HT1080 (cell line): ENCODE data around the gene WIPF2. TPM values are rescaled to one million over a fixed set of nuclear protein-coding genes. Genes with fewer than 3 reads are reported as not detected.

ENCODE experiments used
- DNase-seq: peaks from one replicate; pipeline ENCODE4 v3.0.0-alpha.2; 2015; ENCODE audit warnings: low read depth
- total RNA-seq: library from RNA; depleted of rRNA; stranded (reverse); fragments of >200 nt; shearing (Covaris generic); gene quantifications from 2 replicates; pipeline ENCODE4 v1.2.3, GENCODE V29; 2014

WIPF2 gene
- total RNA-seq, 1 experiment from 2014 or later: 5.4 TPM

GRCh38 chr17:40312893-40313667, 94.0 kb downstream of the WIPF2 start:
- DNase-seq: no peak

GRCh38 chr17:40313668-40314583, 94.8 kb downstream of the WIPF2 start:
- DNase-seq: no peak

- DNase-seq: peak; percentile 97
These were observed 95.5 kb downstream of the WIPF2 start for GRCh38 chr17:40314584-40314956.

GRCh38 chr17:40315206-40315605, 96.1 kb downstream of the WIPF2 start:
- DNase-seq: no peak

- DNase-seq: no peak
These were observed 96.8 kb downstream of the WIPF2 start for GRCh38 chr17:40315678-40316570.

- peak; percentile 68 for DNase-seq
These were observed 97.7 kb downstream of the WIPF2 start for GRCh38 chr17:40316571-40317344.

- peak; percentile 80 for DNase-seq
These were observed 98.3 kb downstream of the WIPF2 start for GRCh38 chr17:40317345-40317873.

- peak; percentile 96 for DNase-seq
These were observed 99.1 kb downstream of the WIPF2 start for GRCh38 chr17:40317880-40318829.

- DNase-seq: no peak
These were observed 99.8 kb downstream of the WIPF2 start for GRCh38 chr17:40318830-40319391.

- no peak for DNase-seq
These were observed 100.8 kb downstream of the WIPF2 start for GRCh38 chr17:40319651-40320540.

GRCh38 chr17:40320756-40321523, 101.8 kb downstream of the WIPF2 start:
- DNase-seq: no peak

GRCh38 chr17:40321524-40321929, 102.4 kb downstream of the WIPF2 start:
- no peak for DNase-seq

GRCh38 chr17:40321961-40322357, 102.9 kb downstream of the WIPF2 start:
- no peak for DNase-seq

GRCh38 chr17:40322358-40323315, 103.5 kb downstream of the WIPF2 start:
- DNase-seq: peak; percentile 86
